IMR-90 (cell line): ENCODE results near the gene NEK6. TPM values are rescaled to one million over a fixed set of nuclear protein-coding genes. Genes with fewer than 3 reads are reported as not detected.

ENCODE experiments used
- ATAC-seq: fragments of 200-7000 bp; cut with Tn5 transposase; 2 replicates; pipeline ENCODE4 v1.9.1; 2020; ENCODE audit warnings: low read depth, mild to moderate bottlenecking, moderate library complexity
- BruUV-seq: library from RNA; stranded (reverse); fragments of 400-500 nt; replicated peaks from 2 replicates; lab custom pipeline; 2021; lab: Mats Ljungman, UMichigan
- CTCF ChIA-PET: fragments of 300-600 bp; formaldehyde crosslinking; extraction: SDS; loops from one replicate; lab custom pipeline; 2021; ENCODE audit warnings: antibody characterized with exemption; lab: Yijun Ruan, JAX
- POLR2A ChIA-PET: fragments of 300-600 bp; sonication (Branson Sonifier 250); formaldehyde crosslinking; loops from one replicate; lab custom pipeline; 2022; ENCODE audit warnings: antibody characterized with exemption; ENCODE audit not compliant: unreplicated experiment; lab: Charles Lee
- DNase-seq: peaks from one replicate; pipeline ENCODE4 v3.0.0; 2013
- H2AFZ ChIP-seq: replicated peaks from 2 replicates; pipeline ENCODE3; 2013; ENCODE audit warnings: low read length, mild to moderate bottlenecking; ENCODE audit not compliant: poor library complexity
- H2AK5ac ChIP-seq: 2 replicates; pipeline ENCODE4 v1.6.1; 2013; ENCODE audit warnings: low read depth, low read length, inconsistent platforms
- H2AK9ac ChIP-seq: replicated peaks from 2 replicates; pipeline ENCODE3; 2013; ENCODE audit warnings: mild to moderate bottlenecking, low read depth, low read length, moderate library complexity; ENCODE audit not compliant: poor library complexity
- H2BK120ac ChIP-seq: 2 replicates; pipeline ENCODE4 v1.6.1; 2013; ENCODE audit warnings: low read depth, low read length, inconsistent platforms
- H2BK15ac ChIP-seq: 3 replicates; pipeline ENCODE4 v1.6.1; 2013; ENCODE audit warnings: low read depth, low read length, inconsistent platforms
- H2BK20ac ChIP-seq: 2 replicates; pipeline ENCODE4 v1.6.1; 2013; ENCODE audit warnings: low read depth, mild to moderate bottlenecking, inconsistent platforms, low read length, moderate library complexity
- H2BK5ac ChIP-seq: 2 replicates; pipeline ENCODE4 v1.6.1; 2013; ENCODE audit warnings: mild to moderate bottlenecking, low read depth, low read length, inconsistent platforms; ENCODE audit not compliant: poor library complexity, severe bottlenecking
- H3K14ac ChIP-seq: replicated peaks from 2 replicates; pipeline ENCODE4 v1.6.1; 2013; ENCODE audit warnings: low read depth, low read length, inconsistent platforms
- H3K18ac ChIP-seq: 2 replicates; pipeline ENCODE4 v1.6.1; 2013; ENCODE audit warnings: low read depth, low read length, control low read depth
- H3K23ac ChIP-seq: 2 replicates; pipeline ENCODE4 v1.6.1; 2013; ENCODE audit warnings: low read depth, low read length, inconsistent platforms
- H3K27ac ChIP-seq: 2 replicates; pipeline ENCODE4 v1.5.1; 2013; ENCODE audit warnings: mild to moderate bottlenecking, control low read depth, low read length; ENCODE audit not compliant: insufficient read depth
- H3K27me3 ChIP-seq: 2 replicates; pipeline ENCODE4 v1.6.1; 2013; ENCODE audit warnings: low read length; ENCODE audit not compliant: control insufficient read depth, insufficient read depth
- H3K36me3 ChIP-seq: 2 replicates; pipeline ENCODE4 v1.6.1; 2013; ENCODE audit warnings: low read length, mixed read lengths; ENCODE audit not compliant: control insufficient read depth, insufficient read depth
- H3K4ac ChIP-seq: 2 replicates; pipeline ENCODE4 v1.6.1; 2013; ENCODE audit warnings: low read depth, low read length, inconsistent platforms
- H3K4me1 ChIP-seq: 2 replicates; pipeline ENCODE4 v1.6.1; 2013; ENCODE audit warnings: low read length, mixed read lengths; ENCODE audit not compliant: control insufficient read depth, insufficient read depth
- H3K4me2 ChIP-seq: 2 replicates; pipeline ENCODE4 v1.6.1; 2013; ENCODE audit warnings: low read depth, mild to moderate bottlenecking, control low read depth, low read length, moderate library complexity
- H3K4me3 ChIP-seq: 2 replicates; pipeline ENCODE4 v1.5.1; 2013; ENCODE audit warnings: low read depth, mild to moderate bottlenecking, control low read depth, low read length, moderate library complexity; ENCODE audit not compliant: insufficient read depth
- H3K56ac ChIP-seq: 2 replicates; pipeline ENCODE4 v1.6.1; 2013; ENCODE audit warnings: low read length, inconsistent platforms; ENCODE audit not compliant: insufficient read depth; ENCODE audit errors: extremely low read depth
- H3K79me1 ChIP-seq, 2 experiments: 2 replicates each; pipeline ENCODE4 v1.6.1; 2013; ENCODE audit warnings: low read length in 2 of 2, inconsistent platforms in 1 of 2, low read depth in 1 of 2
- H3K9ac ChIP-seq: 2 replicates; pipeline ENCODE4 v1.6.1; 2013; ENCODE audit warnings: low read depth, low read length, control low read depth
- H3K9me1 ChIP-seq: 2 replicates; pipeline ENCODE4 v1.6.1; 2013; ENCODE audit warnings: low read length, inconsistent platforms; ENCODE audit not compliant: insufficient read depth
- H3K9me3 ChIP-seq: 2 replicates; pipeline ENCODE4 v1.6.1; 2013; ENCODE audit warnings: low read length; ENCODE audit not compliant: control insufficient read depth, insufficient read depth
- H4K20me1 ChIP-seq: 2 replicates; pipeline ENCODE4 v1.6.1; 2013; ENCODE audit warnings: low read length, inconsistent platforms; ENCODE audit not compliant: insufficient read depth
- H4K5ac ChIP-seq: 2 replicates; pipeline ENCODE4 v1.6.1; 2013; ENCODE audit warnings: mild to moderate bottlenecking, low read depth, low read length, control low read depth
- H4K8ac ChIP-seq, 2 experiments: 2 replicates each; pipeline ENCODE4 v1.6.1; 2013; ENCODE audit warnings: low read depth in 2 of 2, low read length in 2 of 2, control low read depth in 1 of 2, inconsistent platforms in 1 of 2
- H4K91ac ChIP-seq: 2 replicates; pipeline ENCODE4 v1.6.1; 2013; ENCODE audit warnings: low read depth, low read length, inconsistent platforms; ENCODE audit not compliant: insufficient read depth
- BHLHE40 ChIP-seq: fragments of 150-350 bp; IDR thresholded peaks from 2 replicates; pipeline ENCODE4 v1.6.1; 2016; ENCODE audit warnings: mild to moderate bottlenecking, low read depth, low read length
- CHD1 ChIP-seq: IDR thresholded peaks from 2 replicates; pipeline ENCODE4 v1.6.1; 2012; ENCODE audit warnings: low read depth, low read length, improper control_type of control experiment
- CTCF ChIP-seq: conservative IDR thresholded peaks from 2 replicates; pipeline ENCODE4 v1.5.1; 2012; ENCODE audit warnings: mild to moderate bottlenecking, low read depth, low read length, improper control_type of control experiment
- FOS ChIP-seq: fragments of 150-350 bp; IDR thresholded peaks from 2 replicates; pipeline ENCODE4 v1.6.1; 2016; ENCODE audit warnings: low read depth, low read length
- MAFK ChIP-seq: IDR thresholded peaks from 2 replicates; pipeline ENCODE4 v1.6.1; 2012; ENCODE audit warnings: low read depth, low read length, improper control_type of control experiment
- MAZ ChIP-seq: IDR thresholded peaks from 2 replicates; pipeline ENCODE4 v1.6.1; 2012; ENCODE audit warnings: low read depth, mild to moderate bottlenecking, low read length, improper control_type of control experiment, moderate library complexity, borderline replicate concordance
- MXI1 ChIP-seq: IDR thresholded peaks from 2 replicates; pipeline ENCODE4 v1.6.1; 2012; ENCODE audit warnings: low read depth, mild to moderate bottlenecking, low read length, moderate library complexity, borderline replicate concordance
- NFE2L2 ChIP-seq: fragments of 150-350 bp; IDR thresholded peaks from 2 replicates; pipeline ENCODE4 v1.6.1; 2016; ENCODE audit warnings: low read depth, mild to moderate bottlenecking, low read length
- POLR2A ChIP-seq: IDR thresholded peaks from 2 replicates; pipeline ENCODE4 v1.6.1; 2012; ENCODE audit warnings: mild to moderate bottlenecking, low read depth, low read length
- RAD21 ChIP-seq: IDR thresholded peaks from 2 replicates; pipeline ENCODE4 v1.6.1; 2012; ENCODE audit warnings: low read length, improper control_type of control experiment
- RCOR1 ChIP-seq: IDR thresholded peaks from 2 replicates; pipeline ENCODE4 v1.6.1; 2012; ENCODE audit warnings: mild to moderate bottlenecking, low read length, improper control_type of control experiment; ENCODE audit not compliant: insufficient replicate concordance
- RFX5 ChIP-seq: IDR thresholded peaks from 2 replicates; pipeline ENCODE4 v1.8.0; 2012; ENCODE audit warnings: low read depth, mild to moderate bottlenecking, low read length, moderate library complexity
- WGBS, 2 experiments: methylation state at CpG; one replicate each; pipeline versions ENCODE4 v1.1.5 to v1.1.7; 2013; ENCODE audit warnings: missing lambda C conversion rate in 2 of 2; ENCODE audit not compliant: insufficient read length in 1 of 2; ENCODE audit errors: extremely low coverage in 2 of 2; 5-methylcytosine and 5-hydroxymethylcytosine counted together
- dilution Hi-C: fragments of 300-500 bp; cut with HindIII; formaldehyde crosslinking; loops from one replicate; pipeline ENCODE4 v1.14.3; 2018; ENCODE audit warnings: low sequenced_read_pairs; ENCODE audit not compliant: unreplicated experiment
- in situ Hi-C: fragments of 300-500 bp; cut with MboI; formaldehyde crosslinking; loops from 3 replicates; pipeline ENCODE4 v1.14.3; 2019; ENCODE audit warnings: low sequenced_read_pairs, inconsistent platforms, mixed read lengths
- intact Hi-C: fragments of 100-400 bp; cut with micrococcal nuclease; formaldehyde crosslinking; loops from 2 replicates; pipeline ENCODE4 v1.10.0; 2022
- polyA plus RNA-seq, 3 experiments: library from polyadenylated mRNA; depleted of rRNA; stranded (reverse); fragments of >200 nt; gene quantifications; 2 replicates each; pipeline ENCODE4 v1.2.3, GENCODE V29; 2012; ENCODE audit warnings: low replicate concordance in 1 of 3
- total RNA-seq: library from RNA; depleted of rRNA; stranded (reverse); fragments of >200 nt; gene quantifications from 2 replicates; pipeline ENCODE4 v1.2.3, GENCODE V29; 2012
- TF ChIP-seq, protein P1 (sequence below): fragments of 150-350 bp; IDR thresholded peaks from 2 replicates; pipeline ENCODE4 v1.6.1; 2017; ENCODE audit warnings: mild to moderate bottlenecking, antibody characterized with exemption, low read length, low read depth
- TF ChIP-seq, protein P2 (sequence below): fragments of 150-350 bp; IDR thresholded peaks from 2 replicates; pipeline ENCODE4 v1.6.1; 2016; ENCODE audit warnings: low read depth, mild to moderate bottlenecking, low read length, moderate library complexity, borderline replicate concordance

The NEK6 gene
- total and polyA plus RNA-seq, 2 of the 4 experiments (the other 2 are of a cell fraction) = 79.9 to 112 TPM

GRCh38 chr9:124332361-124333202 lies 74.8 kb downstream of the NEK6 start:
- Histone ChIP-seq H3K27me3 (no peaks in the 10 kb centered on the region), H2AFZ (no peak overlapping the region), H2BK5ac (no peak overlapping the region), H3K4ac (no peak overlapping the region), H4K20me1 (peaks cover 9% of the 10 kb centered on the region; the same call in 1 of the 2 replicates), H3K79me1 (peaks cover 10 to 55% of the 10 kb centered on the region in 2 experiments), H3K4me1 (no peaks in the 10 kb centered on the region), H3K27ac (no peak overlapping the region), H2BK120ac (no peak overlapping the region), H3K18ac (no peak overlapping the region), H2BK20ac (no peak overlapping the region), H3K23ac (no peak overlapping the region), H3K14ac (no peak overlapping the region), H3K9ac (no peak overlapping the region), H4K5ac (no peak overlapping the region), H3K4me2 (no peak overlapping the region), H4K8ac (no peak overlapping the region), H3K36me3 (peaks cover 83% of the 10 kb centered on the region), H3K4me3 (no peak overlapping the region), H4K91ac (no peak overlapping the region), H2AK5ac (no peak overlapping the region), H2AK9ac (peak overlapping the region; percentile 9), H2BK15ac (no peak overlapping the region), H3K56ac (no peak overlapping the region), H3K9me1 (peaks cover 3% of the 10 kb centered on the region; the same call in 1 of the 2 replicates), H3K9me3 (no peaks in the 10 kb centered on the region)
- WGBS, 2 experiments = 81% methylated on average over 5 of the region's 28 CpGs; no CpG with 5 or more reads in 1 of the 2 experiments
- BruUV-seq = no TSS peak
- ChIA-PET POLR2A (no interaction called here), CTCF (no interaction called here)
- in situ Hi-C loops (no loop called here), dilution Hi-C loops (no loop called here), intact Hi-C loops (no loop called here)
- DNase-seq (no peak), ATAC-seq (no peak)
- TF ChIP-seq MAFK (no peak), NFE2L2 (no peak), POLR2A (no peak), RCOR1 (no peak), FOS (no peak), BHLHE40 (no peak), CHD1 (no peak), RAD21 (no peak), MAZ (no peak), RFX5 (no peak), CTCF (no peak), MXI1 (no peak)
- TF ChIP-seq, protein P1, sequence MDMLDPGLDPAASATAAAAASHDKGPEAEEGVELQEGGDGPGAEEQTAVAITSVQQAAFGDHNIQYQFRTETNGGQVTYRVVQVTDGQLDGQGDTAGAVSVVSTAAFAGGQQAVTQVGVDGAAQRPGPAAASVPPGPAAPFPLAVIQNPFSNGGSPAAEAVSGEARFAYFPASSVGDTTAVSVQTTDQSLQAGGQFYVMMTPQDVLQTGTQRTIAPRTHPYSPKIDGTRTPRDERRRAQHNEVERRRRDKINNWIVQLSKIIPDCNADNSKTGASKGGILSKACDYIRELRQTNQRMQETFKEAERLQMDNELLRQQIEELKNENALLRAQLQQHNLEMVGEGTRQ = no peak
- TF ChIP-seq, protein P2, sequence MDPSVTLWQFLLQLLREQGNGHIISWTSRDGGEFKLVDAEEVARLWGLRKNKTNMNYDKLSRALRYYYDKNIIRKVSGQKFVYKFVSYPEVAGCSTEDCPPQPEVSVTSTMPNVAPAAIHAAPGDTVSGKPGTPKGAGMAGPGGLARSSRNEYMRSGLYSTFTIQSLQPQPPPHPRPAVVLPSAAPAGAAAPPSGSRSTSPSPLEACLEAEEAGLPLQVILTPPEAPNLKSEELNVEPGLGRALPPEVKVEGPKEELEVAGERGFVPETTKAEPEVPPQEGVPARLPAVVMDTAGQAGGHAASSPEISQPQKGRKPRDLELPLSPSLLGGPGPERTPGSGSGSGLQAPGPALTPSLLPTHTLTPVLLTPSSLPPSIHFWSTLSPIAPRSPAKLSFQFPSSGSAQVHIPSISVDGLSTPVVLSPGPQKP = no peak
